ENCODE measurements around the gene PLB1.

The PLB1 gene

GRCh38 chr2:28618221-28619141 lies 122.6 kb downstream of the PLB1 start:
- no peaks in the 10 kb centered on the region for H3K79me2 ChIP-seq (ENCODE audit: insufficient read depth, low read length)
- H2AFZ ChIP-seq (ENCODE audit: low read length): no peak overlapping the region
- no peaks in the 10 kb centered on the region for H3K9me2 ChIP-seq (ENCODE audit: low read depth, low read length)
- no peak overlapping the region for H3K9ac ChIP-seq (ENCODE audit: low read length)
- H3F3A ChIP-seq (ENCODE audit: insufficient read depth, low read length): no peaks in the 10 kb centered on the region
- no peak overlapping the region for H3K27ac ChIP-seq (ENCODE audit: low read depth, low read length, poor library complexity, severe bottlenecking)
- no peaks in the 10 kb centered on the region for H4K20me1 ChIP-seq (ENCODE audit: insufficient read depth, low read length)
- no peaks in the 10 kb centered on the region for H3K36me3 ChIP-seq (ENCODE audit: insufficient read depth, low read length)
- H3K4me1 ChIP-seq (ENCODE audit: insufficient read depth, low read length, severe bottlenecking): no peaks in the 10 kb centered on the region
- TF ChIP-seq EZH2 (IDR thresholded peaks at IDR 0.05; ENCODE audit: borderline replicate concordance, low read length) (no peak), CTCF (IDR thresholded peaks at IDR 0.05; ENCODE audit: low read length) (no peak)
- no peaks in the 10 kb centered on the region for H3K9me3 ChIP-seq (ENCODE audit: low read length)
- peaks cover 3% of the 10 kb centered on the region; the same call in 1 of the 2 replicates for H3K27me3 ChIP-seq (ENCODE audit: insufficient read depth, low read length)
- no peak overlapping the region for H3K4me2 ChIP-seq (ENCODE audit: low read length)
- no peak overlapping the region for H3K4me3 ChIP-seq (ENCODE audit: low read depth, low read length, poor library complexity, severe bottlenecking)

- TF ChIP-seq CTCF (IDR thresholded peaks at IDR 0.05; ENCODE audit: low read length) (no peak), EZH2 (IDR thresholded peaks at IDR 0.05; ENCODE audit: borderline replicate concordance, low read length) (no peak)
- Histone ChIP-seq H3K4me1 (ENCODE audit: insufficient read depth, low read length, severe bottlenecking) (no peaks in the 10 kb centered on the region), H3K27ac (ENCODE audit: low read depth, low read length, poor library complexity, severe bottlenecking) (no peak overlapping the region), H3K9me3 (ENCODE audit: low read length) (no peaks in the 10 kb centered on the region), H3K4me2 (ENCODE audit: low read length) (no peak overlapping the region), H3K9me2 (ENCODE audit: low read depth, low read length) (no peaks in the 10 kb centered on the region), H3K36me3 (ENCODE audit: insufficient read depth, low read length) (no peaks in the 10 kb centered on the region), H3F3A (ENCODE audit: insufficient read depth, low read length) (no peaks in the 10 kb centered on the region), H4K20me1 (ENCODE audit: insufficient read depth, low read length) (no peaks in the 10 kb centered on the region), H3K79me2 (ENCODE audit: insufficient read depth, low read length) (no peaks in the 10 kb centered on the region), H2AFZ (ENCODE audit: low read length) (no peak overlapping the region), H3K27me3 (ENCODE audit: insufficient read depth, low read length) (peaks cover 3% of the 10 kb centered on the region; the same call in 1 of the 2 replicates), H3K4me3 (ENCODE audit: low read depth, low read length, poor library complexity, severe bottlenecking) (no peak overlapping the region), H3K9ac (ENCODE audit: low read length) (no peak overlapping the region)
Observed at GRCh38 chr2:28619213-28620196, 123.6 kb downstream of the PLB1 start.

GRCh38 chr2:28620291-28620793 lies 124.5 kb downstream of the PLB1 start:
- Histone ChIP-seq H3K9me3 (ENCODE audit: low read length) (no peaks in the 10 kb centered on the region), H3K27me3 (ENCODE audit: insufficient read depth, low read length) (peaks cover 3% of the 10 kb centered on the region; the same call in 1 of the 2 replicates), H3K79me2 (ENCODE audit: insufficient read depth, low read length) (no peaks in the 10 kb centered on the region), H3K4me1 (ENCODE audit: insufficient read depth, low read length, severe bottlenecking) (no peaks in the 10 kb centered on the region), H3K4me2 (ENCODE audit: low read length) (no peak overlapping the region), H3K9ac (ENCODE audit: low read length) (no peak overlapping the region), H3K9me2 (ENCODE audit: low read depth, low read length) (no peaks in the 10 kb centered on the region), H2AFZ (ENCODE audit: low read length) (no peak overlapping the region), H3F3A (ENCODE audit: insufficient read depth, low read length) (no peaks in the 10 kb centered on the region), H3K36me3 (ENCODE audit: insufficient read depth, low read length) (no peaks in the 10 kb centered on the region), H3K27ac (ENCODE audit: low read depth, low read length, poor library complexity, severe bottlenecking) (no peak overlapping the region), H3K4me3 (ENCODE audit: low read depth, low read length, poor library complexity, severe bottlenecking) (no peak overlapping the region), H4K20me1 (ENCODE audit: insufficient read depth, low read length) (no peaks in the 10 kb centered on the region)
- TF ChIP-seq EZH2 (IDR thresholded peaks at IDR 0.05; ENCODE audit: borderline replicate concordance, low read length): no peak
- TF ChIP-seq CTCF (IDR thresholded peaks at IDR 0.05; ENCODE audit: low read length): no peak

Measured in OCI-LY1 (cell line).